Neuron (in vitro differentiated cells): ENCODE data around the gene AMOTL1.
"Not testable (repeated sequence)": the region's sequence is repeated elsewhere in the genome, so short reads cannot be mapped to it uniquely, and the experiment has no call there.

Experiments used
- H2AFZ ChIP-seq: one replicate; pipeline ENCODE4 v1.6.1; 2013; ENCODE audit warnings: low read depth, mild to moderate bottlenecking, inconsistent platforms, low read length, moderate library complexity
- H3K27me3 ChIP-seq: one replicate; pipeline ENCODE4 v1.6.1; 2013; ENCODE audit warnings: low read length; ENCODE audit not compliant: insufficient read depth
- H3K36me3 ChIP-seq: one replicate; pipeline ENCODE4 v1.6.1; 2013; ENCODE audit warnings: low read length; ENCODE audit not compliant: insufficient read depth
- H3K4me1 ChIP-seq: one replicate; pipeline ENCODE4 v1.6.1; 2013; ENCODE audit warnings: low read length; ENCODE audit not compliant: insufficient read depth
- H3K4me3 ChIP-seq: 2 replicates; pipeline ENCODE4 v1.5.1; 2013; ENCODE audit warnings: mild to moderate bottlenecking, low read length, moderate library complexity
- H3K9me3 ChIP-seq: one replicate; pipeline ENCODE4 v1.6.1; 2013; ENCODE audit warnings: low read length

The AMOTL1 gene

GRCh38 chr11:94809251-94809650, 41.1 kb downstream of the AMOTL1 start:
- no peak overlapping the region for H3K4me3 ChIP-seq
- no peaks in the 10 kb centered on the region for H3K4me1 ChIP-seq
- no peak overlapping the region for H2AFZ ChIP-seq
- peaks cover 32% of the 10 kb centered on the region for H3K36me3 ChIP-seq
- peaks cover 10% of the 10 kb centered on the region for H3K9me3 ChIP-seq
- no peaks in the 10 kb centered on the region for H3K27me3 ChIP-seq

DNA sequence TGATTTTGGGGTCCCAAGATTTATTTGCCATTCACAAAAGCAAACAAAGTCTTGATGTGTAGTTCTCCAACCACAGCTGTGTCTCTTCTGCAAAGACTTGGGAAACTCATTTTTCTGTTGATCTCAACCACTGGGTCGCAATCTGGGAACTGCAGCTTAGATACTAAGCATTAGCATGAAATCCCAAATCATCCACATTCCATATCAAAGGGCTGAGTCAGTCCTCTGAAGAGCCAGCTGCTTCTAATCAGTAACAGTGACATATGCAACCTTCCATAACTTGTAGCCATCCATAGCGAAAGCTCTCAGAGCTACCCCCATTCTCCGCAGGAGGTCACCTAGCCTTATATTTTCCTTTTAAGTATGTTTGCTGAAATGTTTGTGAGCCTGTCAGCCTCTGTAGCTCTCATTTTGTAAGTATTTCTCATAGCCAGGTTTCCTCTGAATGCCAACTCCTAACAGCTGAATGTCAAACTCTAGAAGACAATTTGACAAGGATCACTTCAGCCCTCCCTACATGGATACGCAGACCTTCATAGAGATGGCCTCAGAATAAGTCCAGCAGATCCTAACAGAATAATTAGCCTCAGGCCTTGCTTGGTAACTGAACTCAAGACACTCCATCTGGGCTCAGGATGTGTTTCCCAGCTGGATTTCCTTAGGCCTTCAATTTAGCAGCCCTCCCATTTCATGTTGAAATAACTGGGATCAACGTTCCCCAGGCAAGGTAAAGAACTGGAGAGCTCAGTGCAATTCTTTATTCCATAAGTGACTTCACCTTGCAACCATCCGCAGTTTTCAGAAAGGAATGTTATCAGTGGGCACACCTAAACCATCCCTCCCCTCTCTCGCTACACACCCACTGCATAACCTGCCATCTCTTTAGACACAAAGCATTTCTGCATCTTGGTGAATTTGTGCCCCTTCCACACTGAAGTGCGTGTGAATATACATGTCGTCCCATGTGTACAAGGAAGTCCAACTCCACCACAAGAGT, 44.9 kb downstream of the AMOTL1 start:
- H3K36me3 ChIP-seq, result peaks cover 34% of the 10 kb centered on the region
- not testable (repeated sequence) for H3K4me1 ChIP-seq, H3K4me3 ChIP-seq, H2AFZ ChIP-seq, H3K27me3 ChIP-seq
- peaks cover 23% of the 10 kb centered on the region for H3K9me3 ChIP-seq

GRCh38 chr11:94814272-94814976, 46.3 kb downstream of the AMOTL1 start:
- H3K36me3 ChIP-seq, result peaks cover 38% of the 10 kb centered on the region
- H3K9me3 ChIP-seq, result peaks cover 25% of the 10 kb centered on the region
- H2AFZ ChIP-seq, result no peak overlapping the region
- no peak overlapping the region for H3K4me3 ChIP-seq
- no peaks in the 10 kb centered on the region for H3K4me1 ChIP-seq
- H3K27me3 ChIP-seq, result no peaks in the 10 kb centered on the region

GRCh38 chr11:94815705-94816344, 47.7 kb downstream of the AMOTL1 start:
- peaks cover 33% of the 10 kb centered on the region for H3K9me3 ChIP-seq
- no peaks in the 10 kb centered on the region for H3K27me3 ChIP-seq
- peaks cover 48% of the 10 kb centered on the region for H3K36me3 ChIP-seq
- no peaks in the 10 kb centered on the region for H3K4me1 ChIP-seq
- H3K4me3 ChIP-seq, result no peak overlapping the region
- H2AFZ ChIP-seq, result no peak overlapping the region

DNA sequence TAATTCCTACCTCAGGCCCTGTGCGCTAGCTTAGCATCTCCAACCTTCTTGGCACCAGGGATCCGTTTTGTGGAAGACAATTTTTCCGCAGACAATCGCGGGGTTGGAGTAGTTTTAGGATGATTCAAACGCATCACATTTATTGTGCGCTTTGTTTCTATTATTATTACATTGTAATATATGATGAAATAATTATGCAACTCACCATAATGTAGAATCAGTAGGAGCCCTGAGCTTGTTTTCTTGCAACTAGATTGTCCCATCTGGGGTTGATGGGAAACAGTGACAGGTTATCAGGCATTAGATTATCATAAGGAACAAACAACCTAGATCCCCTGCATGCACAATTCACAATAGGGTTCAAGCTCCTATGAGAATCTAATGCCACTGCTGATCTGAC, 52.3 kb downstream of the AMOTL1 start:
- peaks cover 72% of the 10 kb centered on the region for H3K36me3 ChIP-seq
- H3K9me3 ChIP-seq, result peaks cover 31% of the 10 kb centered on the region
- H3K4me3 ChIP-seq, result no peak overlapping the region
- no peak overlapping the region for H2AFZ ChIP-seq
- peaks cover 10% of the 10 kb centered on the region for H3K4me1 ChIP-seq
- no peaks in the 10 kb centered on the region for H3K27me3 ChIP-seq

- Histone ChIP-seq H3K4me1 (peaks cover 19% of the 10 kb centered on the region), H3K4me3 (no peak overlapping the region), H2AFZ (no peak overlapping the region), H3K27me3 (no peaks in the 10 kb centered on the region), H3K9me3 (peaks cover 27% of the 10 kb centered on the region), H3K36me3 (peaks cover 67% of the 10 kb centered on the region)
These were observed 53.3 kb downstream of the AMOTL1 start for GRCh38 chr11:94821439-94821838.

GRCh38 chr11:94822080-94822479, 53.9 kb downstream of the AMOTL1 start:
- Histone ChIP-seq H3K4me3 (no peak overlapping the region), H2AFZ (no peak overlapping the region), H3K4me1 (peaks cover 24% of the 10 kb centered on the region), H3K27me3 (no peaks in the 10 kb centered on the region), H3K36me3 (peaks cover 66% of the 10 kb centered on the region), H3K9me3 (peaks cover 25% of the 10 kb centered on the region)

DNA sequence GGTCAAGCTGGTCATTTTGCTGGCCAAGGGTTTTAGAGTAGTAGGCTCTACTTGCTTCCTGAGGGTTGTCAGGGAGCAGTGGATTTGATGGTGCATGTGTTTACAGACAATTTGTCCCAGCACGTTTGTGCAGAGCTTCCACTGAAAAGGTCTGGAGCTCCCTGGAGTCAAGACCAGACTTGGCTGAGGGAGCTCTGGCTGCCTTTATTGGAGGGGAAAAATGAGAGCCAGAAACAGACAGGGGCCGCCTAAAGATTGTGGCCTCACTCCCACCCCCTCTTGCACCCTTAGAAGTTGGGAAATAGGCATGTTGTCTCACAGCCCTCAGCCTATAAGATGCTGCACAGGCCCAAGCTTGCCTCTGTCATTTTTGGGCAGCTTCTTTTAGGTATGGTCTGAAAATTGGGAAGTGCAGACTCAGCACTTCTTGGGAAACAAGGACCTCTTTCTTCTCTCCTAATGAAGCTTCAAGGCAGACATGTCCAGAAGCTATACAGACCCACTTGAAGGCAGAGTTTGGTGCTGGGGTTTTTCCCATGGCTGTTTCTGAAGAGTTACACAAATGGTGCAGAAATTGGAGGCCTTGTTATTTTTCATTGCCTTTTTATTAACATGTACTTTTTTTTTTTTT, 55.1 kb downstream of the AMOTL1 start:
- H2AFZ ChIP-seq, result no peak overlapping the region
- peaks cover 70% of the 10 kb centered on the region for H3K36me3 ChIP-seq
- peaks cover 24% of the 10 kb centered on the region for H3K4me1 ChIP-seq
- no peak overlapping the region for H3K4me3 ChIP-seq
- peaks cover 27% of the 10 kb centered on the region for H3K9me3 ChIP-seq
- no peaks in the 10 kb centered on the region for H3K27me3 ChIP-seq

- Histone ChIP-seq H2AFZ (no peak overlapping the region), H3K9me3 (peaks cover 21% of the 10 kb centered on the region), H3K36me3 (peaks cover 72% of the 10 kb centered on the region), H3K27me3 (no peaks in the 10 kb centered on the region), H3K4me1 (peaks cover 24% of the 10 kb centered on the region), H3K4me3 (no peak overlapping the region)
These were observed 56.9 kb downstream of the AMOTL1 start for GRCh38 chr11:94825031-94825430.

- Histone ChIP-seq H3K9me3 (peaks cover 18% of the 10 kb centered on the region), H3K4me1 (peaks cover 24% of the 10 kb centered on the region), H3K36me3 (peaks cover 73% of the 10 kb centered on the region), H3K4me3 (no peak overlapping the region), H2AFZ (no peak overlapping the region), H3K27me3 (no peaks in the 10 kb centered on the region)
These were observed 57.3 kb downstream of the AMOTL1 start for GRCh38 chr11:94825481-94825880.

DNA sequence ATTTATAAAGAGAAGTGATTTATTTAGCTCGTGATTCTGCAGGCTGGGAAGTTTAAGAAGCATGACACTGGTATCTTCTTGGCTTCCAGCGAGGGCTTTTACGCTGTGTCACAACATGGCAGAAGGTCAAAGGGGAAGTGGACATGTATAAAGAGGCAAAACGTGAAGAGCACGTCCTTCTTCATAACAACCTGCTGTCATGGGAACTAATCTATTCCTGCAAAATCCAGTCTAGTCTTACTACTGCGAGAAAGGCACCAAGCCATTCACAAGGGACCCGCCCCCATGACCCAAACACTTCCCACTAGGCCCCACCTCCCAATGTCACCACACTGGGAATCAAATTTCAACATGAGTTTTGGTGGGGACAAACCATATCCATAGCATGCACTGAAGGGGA, 58.3 kb downstream of the AMOTL1 start:
- H3K4me3 ChIP-seq, result no peak overlapping the region
- H3K27me3 ChIP-seq, result no peaks in the 10 kb centered on the region
- H2AFZ ChIP-seq, result no peak overlapping the region
- H3K9me3 ChIP-seq, result peaks cover 15% of the 10 kb centered on the region
- H3K36me3 ChIP-seq, result peaks cover 75% of the 10 kb centered on the region
- peaks cover 24% of the 10 kb centered on the region for H3K4me1 ChIP-seq

- Histone ChIP-seq H3K27me3 (no peaks in the 10 kb centered on the region), H3K4me3 (no peak overlapping the region), H3K9me3 (peaks cover 5% of the 10 kb centered on the region), H2AFZ (no peak overlapping the region), H3K36me3 (peaks cover 75% of the 10 kb centered on the region), H3K4me1 (peaks cover 24% of the 10 kb centered on the region)
These were observed 59.9 kb downstream of the AMOTL1 start for GRCh38 chr11:94828088-94828487.
